Keratinocyte (primary cell): ENCODE measurements around the gene CD274.

ENCODE experiments used
- EZH2 ChIP-seq: IDR thresholded peaks from one replicate; pipeline ENCODE4 v1.6.1; 2012; ENCODE audit warnings: inconsistent platforms, mild to moderate bottlenecking, low read length, moderate library complexity
- TF ChIP-seq, protein P1 (sequence below), 3 experiments: IDR thresholded peaks in 1 of 3; conservative IDR thresholded peaks in 1 of 3; optimal IDR thresholded peaks in 1 of 3; 2 replicates in 2 of 3; 3 replicates in 1 of 3; pipeline versions ENCODE3 to v1.5.1; 2011; ENCODE audit warnings: low read length in 3 of 3, mild to moderate bottlenecking in 3 of 3, moderate library complexity in 2 of 3, control low read depth in 1 of 3, inconsistent platforms in 1 of 3; ENCODE audit not compliant: insufficient read depth in 2 of 3; ENCODE audit errors: extremely low read depth in 1 of 3

DNA sequence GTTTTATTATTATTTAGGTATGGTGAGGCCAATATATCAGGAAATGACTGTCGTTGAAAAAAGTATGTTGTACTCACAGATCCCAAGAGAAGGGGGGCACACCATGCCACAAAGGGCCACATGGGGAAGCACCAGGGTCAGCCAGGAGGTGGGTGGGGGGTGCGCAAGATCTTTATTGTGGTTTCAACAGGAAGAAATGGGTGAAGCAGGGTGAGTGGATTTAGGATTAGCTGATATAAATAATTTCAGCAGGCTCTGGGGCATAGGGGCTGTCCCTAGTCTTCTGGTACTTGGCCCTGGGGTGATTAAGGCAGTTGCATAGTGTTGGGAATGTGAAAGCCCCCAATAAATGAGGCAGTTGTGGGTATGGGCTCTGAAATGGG lies 68.6 kb downstream of the CD274 start:
- TF ChIP-seq, protein P1, sequence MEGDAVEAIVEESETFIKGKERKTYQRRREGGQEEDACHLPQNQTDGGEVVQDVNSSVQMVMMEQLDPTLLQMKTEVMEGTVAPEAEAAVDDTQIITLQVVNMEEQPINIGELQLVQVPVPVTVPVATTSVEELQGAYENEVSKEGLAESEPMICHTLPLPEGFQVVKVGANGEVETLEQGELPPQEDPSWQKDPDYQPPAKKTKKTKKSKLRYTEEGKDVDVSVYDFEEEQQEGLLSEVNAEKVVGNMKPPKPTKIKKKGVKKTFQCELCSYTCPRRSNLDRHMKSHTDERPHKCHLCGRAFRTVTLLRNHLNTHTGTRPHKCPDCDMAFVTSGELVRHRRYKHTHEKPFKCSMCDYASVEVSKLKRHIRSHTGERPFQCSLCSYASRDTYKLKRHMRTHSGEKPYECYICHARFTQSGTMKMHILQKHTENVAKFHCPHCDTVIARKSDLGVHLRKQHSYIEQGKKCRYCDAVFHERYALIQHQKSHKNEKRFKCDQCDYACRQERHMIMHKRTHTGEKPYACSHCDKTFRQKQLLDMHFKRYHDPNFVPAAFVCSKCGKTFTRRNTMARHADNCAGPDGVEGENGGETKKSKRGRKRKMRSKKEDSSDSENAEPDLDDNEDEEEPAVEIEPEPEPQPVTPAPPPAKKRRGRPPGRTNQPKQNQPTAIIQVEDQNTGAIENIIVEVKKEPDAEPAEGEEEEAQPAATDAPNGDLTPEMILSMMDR (optimal IDR thresholded peaks at IDR 0.05 in 1 of 3, IDR thresholded peaks at IDR 0.05 in 1 of 3, conservative IDR thresholded peaks at IDR 0.05 in 1 of 3; ENCODE audit: extremely low read depth in 1 of 3, insufficient read depth in 2 of 3, low read length in 3 of 3): no peak
- no peak for TF ChIP-seq EZH2
